H1 (cell line): ENCODE measurements around the gene NCK2. TPM values are rescaled to one million over a fixed set of nuclear protein-coding genes. Genes with fewer than 3 reads are reported as not detected.

Experiments used
- CTCF ChIA-PET: fragments of 300-600 bp; sonication (Branson Sonifier 250); formaldehyde crosslinking; loops from one replicate; lab custom pipeline; 2021; ENCODE audit not compliant: partially characterized antibody; lab: Charles Lee
- POLR2A ChIA-PET: fragments of 300-600 bp; sonication (Branson Sonifier 250); formaldehyde crosslinking; loops from one replicate; lab custom pipeline; 2021; ENCODE audit warnings: inconsistent platforms; ENCODE audit not compliant: partially characterized antibody; lab: Charles Lee
- DNase-seq, 2 experiments: peaks; one replicate each; pipeline versions ENCODE4 v3.0.0 to v3.0.0-alpha.2; 2010 to 2022; ENCODE audit warnings: low spot score in 2 of 2, low read depth in 1 of 2, mixed read lengths in 1 of 2
- FAIRE-seq: peaks from 2 replicates; lab custom pipeline; 2011; peaks lifted over from hg19 to GRCh38; lab: Jason Lieb, UNC
- H2AFZ ChIP-seq: 2 replicates; pipeline ENCODE4 v1.8.1; 2012; ENCODE audit warnings: low read length, inconsistent platforms
- H2AK5ac ChIP-seq: 2 replicates; pipeline ENCODE4 v1.6.1; 2013; ENCODE audit warnings: low read depth, low read length
- H2BK120ac ChIP-seq: replicated peaks from 2 replicates; pipeline ENCODE3; 2013; ENCODE audit warnings: low read depth, low read length, inconsistent platforms
- H2BK12ac ChIP-seq: 2 replicates; pipeline ENCODE4 v1.6.1; 2013; ENCODE audit warnings: low read depth, low read length
- H2BK15ac ChIP-seq: 2 replicates; pipeline ENCODE4 v1.6.1; 2013; ENCODE audit warnings: low read length
- H2BK20ac ChIP-seq: 2 replicates; pipeline ENCODE4 v1.6.1; 2013; ENCODE audit warnings: low read length
- H2BK5ac ChIP-seq: 2 replicates; pipeline ENCODE4 v1.6.1; 2013; ENCODE audit warnings: low read depth, low read length
- H3K14ac ChIP-seq: 2 replicates; pipeline ENCODE4 v1.6.1; 2013; ENCODE audit warnings: inconsistent platforms; ENCODE audit not compliant: insufficient read length
- H3K18ac ChIP-seq: 2 replicates; pipeline ENCODE4 v1.6.1; 2013; ENCODE audit warnings: low read length; ENCODE audit errors: extremely low read depth
- H3K23ac ChIP-seq: 2 replicates; pipeline ENCODE4 v1.6.1; 2013; ENCODE audit warnings: inconsistent platforms; ENCODE audit not compliant: insufficient read length
- H3K23me2 ChIP-seq: 2 replicates; pipeline ENCODE4 v1.6.1; 2013; ENCODE audit warnings: low read depth, low read length
- H3K27ac ChIP-seq: 2 replicates; pipeline ENCODE4 v1.6.1; 2011; ENCODE audit warnings: low read depth, low read length, inconsistent platforms
- H3K27me3 ChIP-seq, 4 experiments: replicated peaks in 1 of 4; 1 replicate in 1 of 4; 2 replicates in 3 of 4; pipeline versions ENCODE4 v1.6.1 to v1.8.1; 2011 to 2013; ENCODE audit warnings: low read length in 3 of 4, mild to moderate bottlenecking in 3 of 4, inconsistent platforms in 2 of 4, mixed read lengths in 2 of 4, moderate library complexity in 1 of 4; ENCODE audit not compliant: control insufficient read depth in 3 of 4, insufficient read depth in 3 of 4; ENCODE audit errors: extremely low read depth in 1 of 4
- H3K36me3 ChIP-seq, 4 experiments: 2 replicates each; pipeline versions ENCODE4 v1.6.1 to v1.8.1; 2011 to 2013; ENCODE audit warnings: mild to moderate bottlenecking in 4 of 4, low read length in 3 of 4, moderate library complexity in 2 of 4, control low read depth in 1 of 4, inconsistent platforms in 1 of 4; ENCODE audit not compliant: insufficient read depth in 4 of 4, control insufficient read depth in 2 of 4
- H3K4ac ChIP-seq: replicated peaks from 2 replicates; pipeline ENCODE3; 2013; ENCODE audit warnings: low read length, low read depth, mixed read lengths, inconsistent platforms; ENCODE audit not compliant: insufficient read length
- H3K4me1 ChIP-seq, 4 experiments: replicated peaks in 1 of 4; 1 replicate in 1 of 4; 2 replicates in 3 of 4; pipeline versions ENCODE4 v1.6.1 to v1.8.1; 2011 to 2013; ENCODE audit warnings: low read length in 3 of 4, inconsistent platforms in 2 of 4, mixed read lengths in 1 of 4; ENCODE audit not compliant: insufficient read depth in 4 of 4, control insufficient read depth in 3 of 4
- H3K4me2 ChIP-seq, 2 experiments: 2 replicates each; pipeline versions ENCODE4 v1.6.1 to v1.8.1; 2011 to 2013; ENCODE audit warnings: low read depth in 2 of 2, low read length in 2 of 2, control low read depth in 1 of 2, inconsistent platforms in 1 of 2, mild to moderate bottlenecking in 1 of 2; ENCODE audit not compliant: insufficient read depth in 1 of 2
- H3K4me3 ChIP-seq, 4 experiments: fragments of 200-600, 300-600 bp in 1 of 4; sonication (generic), shearing (Covaris generic), sonication (Bioruptor Twin) in 1 of 4; 2 replicates each; pipeline versions ENCODE4 v1.5.1 to v1.8.1; 2011 to 2016; ENCODE audit warnings: low read length in 4 of 4, low read depth in 3 of 4, control low read depth in 2 of 4, inconsistent platforms in 2 of 4, mild to moderate bottlenecking in 2 of 4, mixed read lengths in 1 of 4, moderate library complexity in 1 of 4; ENCODE audit not compliant: insufficient read depth in 2 of 4; ENCODE audit errors: extremely low read depth in 1 of 4
- H3K56ac ChIP-seq: replicated peaks from 2 replicates; pipeline ENCODE3; 2013; ENCODE audit warnings: low read depth, mild to moderate bottlenecking, mixed read lengths, low read length, inconsistent platforms; ENCODE audit not compliant: insufficient read length
- H3K79me1 ChIP-seq: 2 replicates; pipeline ENCODE4 v1.6.1; 2013; ENCODE audit warnings: low read depth, low read length, control low read depth
- H3K79me2 ChIP-seq, 2 experiments: 2 replicates each; pipeline versions ENCODE4 v1.6.1 to v1.8.1; 2012 to 2013; ENCODE audit warnings: low read length in 2 of 2, mild to moderate bottlenecking in 2 of 2, inconsistent platforms in 1 of 2; ENCODE audit not compliant: insufficient read depth in 2 of 2, control insufficient read depth in 1 of 2
- H3K9ac ChIP-seq, 4 experiments: replicated peaks in 1 of 4; 1 replicate in 1 of 4; 2 replicates in 3 of 4; pipeline versions ENCODE4 v1.6.1 to v1.8.1; 2011 to 2013; ENCODE audit warnings: low read depth in 3 of 4, low read length in 3 of 4, control low read depth in 2 of 4, mild to moderate bottlenecking in 2 of 4, moderate library complexity in 2 of 4, inconsistent platforms in 1 of 4; ENCODE audit errors: extremely low read depth in 1 of 4
- H3K9me3 ChIP-seq, 2 experiments: 2 replicates each; pipeline versions ENCODE4 v1.6.1 to v1.8.1; 2012 to 2013; ENCODE audit warnings: mild to moderate bottlenecking in 2 of 2, moderate library complexity in 2 of 2, control low read depth in 1 of 2, inconsistent platforms in 1 of 2, low read depth in 1 of 2, low read length in 1 of 2, mixed read lengths in 1 of 2; ENCODE audit not compliant: insufficient read depth in 2 of 2
- H4K20me1 ChIP-seq, 2 experiments: replicated peaks in 1 of 2; 2 replicates each; pipeline versions ENCODE3 to v1.8.1; 2011 to 2013; ENCODE audit warnings: inconsistent platforms in 2 of 2, low read length in 2 of 2, mild to moderate bottlenecking in 1 of 2; ENCODE audit not compliant: insufficient read depth in 2 of 2, control insufficient read depth in 1 of 2
- H4K5ac ChIP-seq: 2 replicates; pipeline ENCODE4 v1.6.1; 2013; ENCODE audit warnings: low read length, low read depth, mixed read lengths, inconsistent platforms; ENCODE audit not compliant: insufficient read length
- H4K8ac ChIP-seq: 2 replicates; pipeline ENCODE4 v1.8.0; 2013; ENCODE audit warnings: mild to moderate bottlenecking, moderate library complexity, low read length, inconsistent platforms; ENCODE audit not compliant: insufficient read depth; ENCODE audit errors: extremely low read depth
- H4K91ac ChIP-seq: replicated peaks from 2 replicates; pipeline ENCODE3; 2013; ENCODE audit warnings: low read length, mixed read lengths, inconsistent platforms; ENCODE audit not compliant: insufficient read length
- CEBPB ChIP-seq: IDR thresholded peaks from 2 replicates; pipeline ENCODE4 v1.6.1; 2012; ENCODE audit warnings: low read depth, low read length
- E2F6 ChIP-seq: IDR thresholded peaks from 2 replicates; pipeline ENCODE4 v1.6.1; 2012; ENCODE audit warnings: inconsistent platforms
- GABPA ChIP-seq: IDR thresholded peaks from 2 replicates; pipeline ENCODE4 v1.6.1; 2011; ENCODE audit warnings: mild to moderate bottlenecking, low read length, moderate library complexity, borderline replicate concordance; ENCODE audit not compliant: insufficient read depth
- HDAC2 ChIP-seq, 2 experiments: fragments of 300-600 bp in 1 of 2; sonication (generic) in 1 of 2; IDR thresholded peaks; 2 replicates each; pipeline ENCODE4 v1.6.1; 2011 to 2012; ENCODE audit warnings: low read depth in 2 of 2, low read length in 2 of 2, mild to moderate bottlenecking in 2 of 2, moderate library complexity in 2 of 2, borderline replicate concordance in 1 of 2, inconsistent platforms in 1 of 2
- PHF8 ChIP-seq: fragments of 200-600 bp; sonication (generic); conservative IDR thresholded peaks from 2 replicates; pipeline ENCODE4 v1.7.1; 2012; ENCODE audit warnings: low read depth, mild to moderate bottlenecking, inconsistent platforms, low read length, moderate library complexity
- TEAD4 ChIP-seq: IDR thresholded peaks from 2 replicates; pipeline ENCODE4 v1.6.1; 2012; ENCODE audit warnings: low read depth, low read length, inconsistent platforms, mixed read lengths
- YY1 ChIP-seq: IDR thresholded peaks from 2 replicates; pipeline ENCODE4 v1.6.1; 2011; ENCODE audit warnings: low read depth, mild to moderate bottlenecking, low read length
- WGBS, 2 experiments: shearing (Covaris generic) in 1 of 2; methylation state at CpG; one replicate each; pipeline versions ENCODE4 v1.1.6 to v1.1.7; 2013 to 2015; ENCODE audit warnings: low lambda C conversion rate in 2 of 2, mixed read lengths in 2 of 2, inconsistent platforms in 1 of 2, low coverage in 1 of 2, missing lambda C conversion rate in 1 of 2; ENCODE audit not compliant: insufficient replicate concordance in 2 of 2, insufficient coverage in 1 of 2, insufficient read length in 1 of 2; ENCODE audit errors: extremely low coverage in 1 of 2, missing lambda C conversion rate in 1 of 2; 5-methylcytosine and 5-hydroxymethylcytosine counted together
- polyA plus RNA-seq, 7 experiments: library from polyadenylated mRNA; depleted of rRNA in 3 of 7; stranded (reverse) in 5 of 7; unstranded in 2 of 7; fragments of >200 nt in 5 of 7; fragments of 200-250 nt in 2 of 7; gene quantifications; 1 replicate in 5 of 7; 2 replicates in 1 of 7; 4 replicates in 1 of 7; pipeline versions ENCODE4 v1.2.1 to v1.2.3, GENCODE V29; 2011 to 2013; ENCODE audit warnings: missing spikeins in 2 of 7, mixed read lengths in 2 of 7
- total RNA-seq: library from RNA; stranded (reverse); fragmentation: NEBNext Ultra II Directional; extraction: Animal tissue kit (Norgen Biotek cat#: 25700); gene quantifications from 2 replicates; pipeline ENCODE4 v1.2.1, GENCODE V29; 2021

Gene NCK2
- total and polyA plus RNA-seq, 2 of the 8 experiments (the other 6 are each of a cell fraction or from before 2014, with no cell fraction given) = 30.3 to 65.7 TPM

- no peak overlapping the region for H3K18ac ChIP-seq
- H3K4me2 ChIP-seq = no peak overlapping the region
- H3K56ac ChIP-seq = no peak overlapping the region
- H3K9ac ChIP-seq = no peak overlapping the region
- H3K4me1 ChIP-seq = peaks cover 0 to 10% (median 2%) of the 10 kb centered on the region in 4 experiments; a peak in 1 of 7 replicates
- no peak overlapping the region for H3K23ac ChIP-seq
- no peak overlapping the region for H3K27ac ChIP-seq
- no peak overlapping the region for H2BK12ac ChIP-seq
- H2BK15ac ChIP-seq = no peak overlapping the region
- CTCF ChIA-PET = interaction anchor here (0.6 kb wide), 1 partner anchor 92 kb away, joined by 3 read pairs; no protein-coding TSS in a partner anchor
- no peaks in the 10 kb centered on the region for H3K23me2 ChIP-seq
- no peak overlapping the region for H2AK5ac ChIP-seq
- 89% methylated on average over 4 of the region's 4 CpGs; no CpG with 5 or more reads in 1 of the 2 experiments for WGBS, 2 experiments
- H3K4me3 ChIP-seq = no peak overlapping the region
- no peaks in the 10 kb centered on the region for H3K36me3 ChIP-seq
- no peak overlapping the region for H4K8ac ChIP-seq
- POLR2A ChIA-PET = interaction anchor here (0.7 kb wide), 1 partner anchor 25 kb away, joined by 3 read pairs; no protein-coding TSS in a partner anchor
- H4K20me1 ChIP-seq = peaks cover 0 to 6% of the 10 kb centered on the region in 2 experiments
- H3K79me1 ChIP-seq = peaks cover 2% of the 10 kb centered on the region; the same call in 1 of the 2 replicates
- H3K4ac ChIP-seq = no peak overlapping the region
- DNase-seq = no peak
- H2BK120ac ChIP-seq = no peak overlapping the region
- no peak overlapping the region for H2BK20ac ChIP-seq
- H4K91ac ChIP-seq = no peak overlapping the region
- no peaks in the 10 kb centered on the region for H3K27me3 ChIP-seq
- H4K5ac ChIP-seq = no peak overlapping the region
- no peaks in the 10 kb centered on the region for H3K9me3 ChIP-seq
- no peak for FAIRE-seq
- peaks cover 0 to 50% of the 10 kb centered on the region in 2 experiments; a peak in 2 of 4 replicates for H3K79me2 ChIP-seq
- H3K14ac ChIP-seq = no peak overlapping the region
- no peak overlapping the region for H2AFZ ChIP-seq
- H2BK5ac ChIP-seq = no peak overlapping the region
- TF ChIP-seq PHF8 (no peak), E2F6 (no peak), GABPA (no peak), TEAD4 (no peak), CEBPB (no peak), YY1 (no peak), HDAC2 (IDR thresholded peaks at IDR 0.05; ENCODE audit: borderline replicate concordance in 1 of 2, low read depth in 2 of 2, low read length in 2 of 2) (no peak)
Measured at GRCh38 chr2:105849431-105850179, 104.9 kb downstream of the NCK2 start.
